NCI-H226 (cell line): ENCODE results near the gene TRABD.

ENCODE experiments used
- DNase-seq: peaks from one replicate; pipeline ENCODE4 v3.0.0-alpha.2; 2015

Gene TRABD

GRCh38 chr22:50220603-50221409, 35.1 kb downstream of the TRABD start:
- DNase-seq, result no peak

- DNase-seq, result no peak
These were observed 35.9 kb downstream of the TRABD start for GRCh38 chr22:50221410-50222300.

GRCh38 chr22:50222508-50222907, 36.8 kb downstream of the TRABD start:
- no peak for DNase-seq

GRCh38 chr22:50224071-50224470, 38.4 kb downstream of the TRABD start:
- no peak for DNase-seq

- DNase-seq, result no peak
These were observed 39.7 kb downstream of the TRABD start for GRCh38 chr22:50225200-50225969.

- DNase-seq, result no peak
These were observed 40.6 kb downstream of the TRABD start for GRCh38 chr22:50226063-50226874.

GRCh38 chr22:50226875-50227165, 41.1 kb downstream of the TRABD start:
- DNase-seq, result no peak

GRCh38 chr22:50227579-50228215, 42.0 kb downstream of the TRABD start:
- DNase-seq, result no peak

- DNase-seq, result no peak
These were observed 42.7 kb downstream of the TRABD start for GRCh38 chr22:50228366-50228765.

GRCh38 chr22:50229370-50229769, 43.7 kb downstream of the TRABD start:
- no peak for DNase-seq

- no peak for DNase-seq
These were observed 46.9 kb downstream of the TRABD start for GRCh38 chr22:50232481-50233151.

- no peak for DNase-seq
These were observed 47.5 kb downstream of the TRABD start for GRCh38 chr22:50233223-50233622.

GRCh38 chr22:50236731-50237409, 51.2 kb downstream of the TRABD start:
- DNase-seq, result no peak

- no peak for DNase-seq
These were observed 53.0 kb downstream of the TRABD start for GRCh38 chr22:50238755-50239154.

GRCh38 chr22:50242406-50242949, 56.8 kb downstream of the TRABD start:
- DNase-seq, result no peak

- DNase-seq, result no peak
These were observed 58.1 kb downstream of the TRABD start for GRCh38 chr22:50243685-50244419.

GRCh38 chr22:50244420-50245213, 58.9 kb downstream of the TRABD start, which contains the start of gene TUBGCP6:
Gene TUBGCP6, minus strand, starts transcription at chr22:50245023. Its CDS starts 564 bp downstream, at chr22:50244459.
- DNase-seq, result peak; percentile 78

- DNase-seq, result no peak
These were observed 59.7 kb downstream of the TRABD start for GRCh38 chr22:50245214-50246072.
